HepG2 (cell line): ENCODE measurements around the gene L1CAM. TPM values are rescaled to one million over a fixed set of nuclear protein-coding genes. Genes with fewer than 3 reads are reported as not detected.

Source experiments
- ATAC-seq: fragments of 200-7000 bp; cut with Tn5 transposase; 3 replicates; pipeline ENCODE4 v1.9.1; 2020; ENCODE audit warnings: mild to moderate bottlenecking, moderate library complexity
- BruUV-seq: library from RNA; stranded (reverse); fragments of 400-500 nt; replicated peaks from 2 replicates; lab custom pipeline; 2021; lab: Mats Ljungman, UMichigan
- CTCF ChIA-PET: fragments of 300-600 bp; formaldehyde crosslinking; extraction: SDS; loops from one replicate; lab custom pipeline; 2021; ENCODE audit warnings: low total read pairs, inconsistent platforms, low intra/inter-chr PET ratio; lab: Yijun Ruan, JAX
- POLR2A ChIA-PET: fragments of 350-600 bp; sonication (Branson Sonifier 250); formaldehyde crosslinking; loops from one replicate; lab custom pipeline; 2020; ENCODE audit warnings: antibody characterized with exemption, inconsistent platforms; lab: Yijun Ruan, JAX
- DNase-seq: peaks from one replicate; pipeline ENCODE4 v3.0.0-alpha.2; 2015; ENCODE audit warnings: low spot score
- FAIRE-seq: peaks from 3 replicates; lab custom pipeline; 2011; peaks lifted over from hg19 to GRCh38; lab: Jason Lieb, UNC
- H2AFZ ChIP-seq: one replicate; pipeline ENCODE4 v1.6.1; 2011; ENCODE audit warnings: low read length, inconsistent platforms
- H3K27ac ChIP-seq: fragments of 300-600 bp; 3 replicates; pipeline ENCODE4 v1.8.0; 2011; ENCODE audit warnings: mixed run types, mild to moderate bottlenecking, mixed read lengths, low read length, inconsistent platforms; ENCODE audit not compliant: insufficient read depth; ENCODE audit errors: extremely low read length
- H3K27me3 ChIP-seq, 2 experiments: fragments of 200-600 bp in 1 of 2; 2 replicates in 1 of 2; 3 replicates in 1 of 2; pipeline versions ENCODE4 v1.6.0 to v1.8.0; 2011; ENCODE audit warnings: low read length in 2 of 2, mild to moderate bottlenecking in 2 of 2, moderate library complexity in 2 of 2, inconsistent platforms in 1 of 2; ENCODE audit not compliant: insufficient read depth in 2 of 2, control insufficient read depth in 1 of 2
- H3K36me3 ChIP-seq, 2 experiments: fragments of 200-600 bp in 1 of 2; replicated peaks in 1 of 2; 2 replicates in 1 of 2; 3 replicates in 1 of 2; pipeline versions ENCODE4 v1.5.1 to v1.8.0; 2011; ENCODE audit warnings: low read length in 2 of 2, inconsistent platforms in 1 of 2; ENCODE audit not compliant: insufficient read depth in 2 of 2, control insufficient read depth in 1 of 2
- H3K4me1 ChIP-seq: 2 replicates; pipeline ENCODE4 v1.5.1; 2012; ENCODE audit warnings: low read length, inconsistent platforms; ENCODE audit not compliant: insufficient read depth
- H3K4me2 ChIP-seq: 2 replicates; pipeline ENCODE4 v1.6.0; 2011; ENCODE audit warnings: low read depth, low read length, inconsistent platforms
- H3K4me3 ChIP-seq, 3 experiments: fragments of 200-600 bp in 1 of 3; sonication (generic), shearing (Covaris generic) in 1 of 3; replicated peaks in 1 of 3; 2 replicates each; pipeline ENCODE4 v1.5.1; 2011 to 2016; ENCODE audit warnings: low read length in 3 of 3, inconsistent platforms in 2 of 3, low read depth in 2 of 3, mild to moderate bottlenecking in 2 of 3, control low read depth in 1 of 3, mixed read lengths in 1 of 3; ENCODE audit not compliant: insufficient read depth in 1 of 3
- H3K79me2 ChIP-seq: one replicate; pipeline ENCODE4 v1.6.1; 2011; ENCODE audit warnings: low read length, inconsistent platforms; ENCODE audit not compliant: insufficient read depth
- H3K9ac ChIP-seq: 2 replicates; pipeline ENCODE4 v1.6.0; 2011; ENCODE audit warnings: mild to moderate bottlenecking, low read depth, low read length, inconsistent platforms; ENCODE audit not compliant: insufficient read depth
- H3K9me3 ChIP-seq: 2 replicates; pipeline ENCODE4 v1.5.1; 2012; ENCODE audit warnings: mild to moderate bottlenecking, low read length
- H4K20me1 ChIP-seq: 2 replicates; pipeline ENCODE4 v1.6.0; 2011; ENCODE audit warnings: inconsistent platforms, mild to moderate bottlenecking, low read length, moderate library complexity; ENCODE audit not compliant: insufficient read depth
- AGO1 ChIP-seq: fragments of 200-400 bp; formaldehyde crosslinking; IDR thresholded peaks from 2 replicates; pipeline ENCODE4 v1.6.1; 2017; ENCODE audit warnings: mild to moderate bottlenecking, low read depth, low read length, moderate library complexity; ENCODE audit not compliant: poor library complexity, severe bottlenecking
- ATF6 ChIP-seq: sonication (generic); formaldehyde crosslinking; conservative IDR thresholded peaks from 2 replicates; pipeline ENCODE4 v1.4.0; 2020; ENCODE audit warnings: missing genetic modification reagents
- ETV5 ChIP-seq: IDR thresholded peaks from 2 replicates; pipeline ENCODE4 v1.6.1; 2018; ENCODE audit warnings: missing biosample characterization, missing genetic modification reagents, inconsistent platforms, borderline replicate concordance
- HNF4G ChIP-seq, 2 experiments: sonication (generic) in 1 of 2; formaldehyde crosslinking in 1 of 2; IDR thresholded peaks; 2 replicates each; pipeline versions ENCODE4 v1.4.0 to v1.6.1; 2011 to 2020; ENCODE audit warnings: borderline replicate concordance in 2 of 2, low read depth in 2 of 2, mild to moderate bottlenecking in 2 of 2, low read length in 1 of 2, missing genetic modification reagents in 1 of 2, moderate library complexity in 1 of 2
- NR2F2 ChIP-seq: IDR thresholded peaks from 2 replicates; pipeline ENCODE4 v1.6.1; 2012; ENCODE audit warnings: low read depth, inconsistent platforms, borderline replicate concordance
- PLSCR1 ChIP-seq: sonication (generic); formaldehyde crosslinking; IDR thresholded peaks from 2 replicates; pipeline ENCODE4 v1.5.0; 2020; ENCODE audit warnings: missing genetic modification reagents, mild to moderate bottlenecking, borderline replicate concordance
- POLR2G ChIP-seq: fragments of 200-400 bp; formaldehyde crosslinking; IDR thresholded peaks from 2 replicates; pipeline ENCODE4 v1.6.1; 2018; ENCODE audit warnings: mild to moderate bottlenecking, low read depth, low read length, moderate library complexity
- SP4 ChIP-seq: sonication (generic); formaldehyde crosslinking; IDR thresholded peaks from 2 replicates; pipeline ENCODE4 v1.8.1; 2023; ENCODE audit warnings: mild to moderate bottlenecking, missing genetic modification reagents
- ZIK1 ChIP-seq: sonication (generic); formaldehyde crosslinking; IDR thresholded peaks from 2 replicates; pipeline ENCODE4 v1.5.0; 2020; ENCODE audit warnings: mild to moderate bottlenecking, low read depth, missing genetic modification reagents, borderline replicate concordance
- ZNF547 ChIP-seq: sonication (generic); formaldehyde crosslinking; IDR thresholded peaks from 2 replicates; pipeline ENCODE4 v1.5.1; 2020; ENCODE audit warnings: mild to moderate bottlenecking, missing genetic modification reagents
- ZNF646 ChIP-seq: sonication (generic); formaldehyde crosslinking; IDR thresholded peaks from 2 replicates; pipeline ENCODE4 v1.9.0; 2021; ENCODE audit warnings: mild to moderate bottlenecking, missing genetic modification reagents
- ZNF766 ChIP-seq: sonication (generic); formaldehyde crosslinking; IDR thresholded peaks from 2 replicates; pipeline ENCODE4 v1.5.0; 2020; ENCODE audit warnings: missing genetic modification reagents, borderline replicate concordance
- WGBS: methylation state at CpG from one replicate; pipeline ENCODE4 v1.1.6; 2017; ENCODE audit warnings: low lambda C conversion rate; 5-methylcytosine and 5-hydroxymethylcytosine counted together
- in situ Hi-C: cut with HindIII; loops from 2 replicates; pipeline ENCODE4 v1.10.0; 2017; ENCODE audit warnings: low pct_unique_long_range_greater_than_20kb; ENCODE audit not compliant: extremely low pct_ligation_motif_present
- intact Hi-C: fragments of 100-400 bp; cut with micrococcal nuclease; formaldehyde crosslinking; loops from one replicate; pipeline ENCODE4 v1.10.0; 2022; ENCODE audit not compliant: unreplicated experiment
- polyA plus RNA-seq, 8 experiments: library from polyadenylated mRNA; depleted of rRNA in 3 of 8; stranded (reverse) in 7 of 8; unstranded in 1 of 8; fragments of >200 nt; fragmentation: Illumina TruSeq in 4 of 8; extraction: Trizol in 4 of 8; gene quantifications; 2 replicates each; pipeline versions ENCODE4 v1.2.1 to v1.2.3, GENCODE V29; 2011 to 2016; ENCODE audit warnings: low read depth in 4 of 8, missing spikeins in 1 of 8, mixed read lengths in 1 of 8; ENCODE audit not compliant: insufficient read depth in 1 of 8
- total RNA-seq, 5 experiments: library from RNA; depleted of rRNA; stranded (reverse); fragments of >200 nt; fragmentation: Illumina TruSeq; extraction: Trizol; gene quantifications; 2 replicates each; pipeline ENCODE4 v1.2.3, GENCODE V29; 2016; ENCODE audit warnings: low read depth in 1 of 5

The L1CAM gene
- total and polyA plus RNA-seq, 2 of the 13 experiments (the other 11 are each of a cell fraction or from before 2014, with no cell fraction given): 1.4 to 2.0 TPM

GRCh38 chrX:153884590-153884989 lies 1.4 kb downstream of the L1CAM start (continued):
- no peak for TF ChIP-seq PLSCR1 (CRISPR knock-in tag)

GRCh38 chrX:153884136-153884535 lies 1.8 kb downstream of the L1CAM start:
- Histone ChIP-seq H3K79me2 (no peaks in the 10 kb centered on the region), H4K20me1 (no peaks in the 10 kb centered on the region), H3K4me2 (no peak overlapping the region), H3K27me3 (peaks cover 0 to 19% of the 10 kb centered on the region in 2 experiments; a peak in 3 of 5 replicates), H3K36me3 (no peaks in the 10 kb centered on the region), H2AFZ (no peak overlapping the region), H3K4me3 (no peak overlapping the region), H3K4me1 (peaks cover 40% of the 10 kb centered on the region), H3K9ac (no peak overlapping the region), H3K27ac (no peak overlapping the region), H3K9me3 (no peaks in the 10 kb centered on the region)
- intact Hi-C loops (no loop called here), in situ Hi-C loops (no loop called here)
- WGBS: 84% methylated on average over 7 of the region's 13 CpGs
- ATAC-seq (no peak), DNase-seq (no peak), FAIRE-seq (no peak)
- ChIA-PET POLR2A (no interaction called here), CTCF (no interaction called here)
- no TSS peak for BruUV-seq
- TF ChIP-seq ZIK1 (CRISPR knock-in tag) (no peak), AGO1 (no peak), ZNF547 (CRISPR knock-in tag) (no peak), ZNF766 (CRISPR knock-in tag) (no peak), ETV5 (CRISPR knock-in tag) (no peak), ZNF646 (no peak), POLR2G (no peak), ATF6 (CRISPR knock-in tag) (no peak), HNF4G (IDR thresholded peaks at IDR 0.05; ENCODE audit: borderline replicate concordance, low read depth, low read length) (no peak), HNF4G (CRISPR knock-in tag; IDR thresholded peaks at IDR 0.05; ENCODE audit: borderline replicate concordance, low read depth) (no peak), NR2F2 (no peak), SP4 (CRISPR knock-in tag) (no peak)
